Measurements from ENCODE around the gene VAMP1.
"Not testable (repeated sequence)": the region's sequence is repeated elsewhere in the genome, so short reads cannot be mapped to it uniquely, and the experiment has no call there.

Gene VAMP1

DNA sequence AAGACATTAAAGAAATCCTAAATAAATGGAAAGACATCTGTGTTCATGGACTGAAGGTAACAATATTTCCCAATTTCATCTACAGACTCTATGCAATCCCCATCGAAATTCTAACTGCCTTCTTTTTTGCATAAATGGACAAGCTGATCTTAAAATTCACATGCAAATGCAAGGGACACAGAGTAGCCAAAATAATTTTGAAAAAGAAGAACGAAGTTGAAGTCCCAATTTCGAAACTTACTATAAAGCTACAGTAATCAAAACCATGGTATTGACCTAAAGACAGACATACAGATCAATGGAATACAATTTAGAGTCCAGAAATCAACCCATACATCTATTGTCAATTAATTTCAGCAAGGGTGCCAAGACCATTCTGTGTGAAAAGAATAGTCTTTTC is 42.2 kb downstream of the VAMP1 start:
- Histone ChIP-seq H3K4me1 (ENCODE audit: insufficient read depth, low read length) (peaks cover 11% of the 10 kb centered on the region), H3K36me3 (ENCODE audit: insufficient read depth, low read length) (no peaks in the 10 kb centered on the region), H3K9ac (ENCODE audit: low read depth, low read length) (no peak overlapping the region), H3K9me3 (ENCODE audit: control insufficient read depth, insufficient read depth, low read length) (no peaks in the 10 kb centered on the region)

DNA sequence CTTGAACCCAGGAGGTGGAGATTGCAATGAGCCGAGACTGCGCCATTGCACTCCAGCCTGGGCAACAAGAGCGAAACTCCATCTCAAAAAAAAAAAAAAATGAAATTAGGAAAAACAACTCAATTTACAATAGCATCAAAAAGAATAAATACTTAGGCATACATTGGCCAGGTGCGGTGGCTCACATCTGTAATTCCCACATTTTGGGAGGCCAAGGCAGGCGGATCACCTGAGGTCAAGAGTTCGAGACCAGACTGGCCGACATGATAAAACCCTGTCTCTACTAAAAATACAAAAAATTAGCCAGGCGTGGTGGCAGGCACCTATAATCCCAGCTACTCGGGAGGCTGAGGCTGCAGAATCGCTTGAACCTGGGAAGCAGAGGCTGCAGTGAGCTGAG is 42.7 kb downstream of the VAMP1 start:
- H3K36me3 ChIP-seq (ENCODE audit: insufficient read depth, low read length); H3K9ac ChIP-seq (ENCODE audit: low read depth, low read length); H3K9me3 ChIP-seq (ENCODE audit: control insufficient read depth, insufficient read depth, low read length): not testable (repeated sequence)
- peaks cover 11% of the 10 kb centered on the region for H3K4me1 ChIP-seq (ENCODE audit: insufficient read depth, low read length)

DNA sequence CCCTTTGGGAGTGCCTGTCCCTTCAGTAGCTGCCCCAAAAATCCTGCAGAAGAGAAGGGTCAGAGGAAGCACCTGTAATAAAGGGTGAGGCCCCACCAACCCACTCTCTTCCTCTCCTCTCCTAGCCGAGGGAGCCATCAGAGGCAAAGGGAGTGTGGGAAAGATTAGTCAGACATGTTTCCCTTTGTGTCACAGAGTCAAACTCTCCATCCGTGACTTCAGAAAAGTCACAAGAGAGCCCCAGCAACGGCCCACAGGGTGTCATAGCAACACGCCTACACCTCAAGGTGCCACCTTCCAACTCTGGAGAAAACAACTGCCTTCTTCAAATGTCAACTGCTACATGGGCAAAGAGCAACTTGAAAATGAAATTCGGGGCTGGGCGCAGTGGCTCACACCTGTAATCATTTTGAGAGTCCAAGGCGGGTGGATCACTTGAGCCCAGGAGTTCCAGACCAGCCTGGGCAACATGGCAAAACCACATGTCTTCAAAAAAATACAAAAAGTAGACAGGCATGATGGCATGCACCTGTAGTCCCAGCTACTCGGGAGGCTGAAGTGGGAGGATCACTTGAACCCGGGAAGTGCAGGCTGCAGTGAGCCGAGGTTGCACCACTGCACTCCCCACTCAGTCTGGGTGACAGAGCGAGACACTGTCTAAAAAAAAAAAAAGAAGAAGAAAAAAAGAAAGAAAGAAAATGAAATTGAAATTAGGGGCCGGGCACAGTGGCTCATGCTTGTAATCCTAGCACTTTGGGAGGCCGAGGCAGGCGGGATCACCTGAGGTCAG is 43.4 kb downstream of the VAMP1 start:
- Histone ChIP-seq H3K4me1 (ENCODE audit: insufficient read depth, low read length) (peaks cover 11% of the 10 kb centered on the region), H3K9ac (ENCODE audit: low read depth, low read length) (no peak overlapping the region), H3K9me3 (ENCODE audit: control insufficient read depth, insufficient read depth, low read length) (no peaks in the 10 kb centered on the region), H3K36me3 (ENCODE audit: insufficient read depth, low read length) (no peaks in the 10 kb centered on the region)

- Histone ChIP-seq H3K36me3 (ENCODE audit: insufficient read depth, low read length) (no peaks in the 10 kb centered on the region), H3K9me3 (ENCODE audit: control insufficient read depth, insufficient read depth, low read length) (no peaks in the 10 kb centered on the region), H3K9ac (ENCODE audit: low read depth, low read length) (no peak overlapping the region), H3K4me1 (ENCODE audit: insufficient read depth, low read length) (peaks cover 7% of the 10 kb centered on the region)
These were observed 44.6 kb downstream of the VAMP1 start for GRCh38 chr12:6425590-6426531.

GRCh38 chr12:6424866-6425265 is 45.6 kb downstream of the VAMP1 start:
- no peaks in the 10 kb centered on the region for H3K36me3 ChIP-seq (ENCODE audit: insufficient read depth, low read length)
- peaks cover 6% of the 10 kb centered on the region; the same call in 1 of the 2 replicates for H3K4me1 ChIP-seq (ENCODE audit: insufficient read depth, low read length)
- no peaks in the 10 kb centered on the region for H3K9me3 ChIP-seq (ENCODE audit: control insufficient read depth, insufficient read depth, low read length)
- H3K9ac ChIP-seq (ENCODE audit: low read depth, low read length), result no peak overlapping the region

- Histone ChIP-seq H3K9ac (ENCODE audit: low read depth, low read length) (no peak overlapping the region), H3K9me3 (ENCODE audit: control insufficient read depth, insufficient read depth, low read length) (no peaks in the 10 kb centered on the region), H3K36me3 (ENCODE audit: insufficient read depth, low read length) (no peaks in the 10 kb centered on the region), H3K4me1 (ENCODE audit: insufficient read depth, low read length) (peaks cover 6% of the 10 kb centered on the region; the same call in 1 of the 2 replicates)
These were observed 46.5 kb downstream of the VAMP1 start for GRCh38 chr12:6424008-6424347.

GRCh38 chr12:6423267-6424007 is 47.0 kb downstream of the VAMP1 start:
- no peak overlapping the region for H3K9ac ChIP-seq (ENCODE audit: low read depth, low read length)
- H3K36me3 ChIP-seq (ENCODE audit: insufficient read depth, low read length), result no peaks in the 10 kb centered on the region
- peaks cover 6% of the 10 kb centered on the region; the same call in 1 of the 2 replicates for H3K4me1 ChIP-seq (ENCODE audit: insufficient read depth, low read length)
- H3K9me3 ChIP-seq (ENCODE audit: control insufficient read depth, insufficient read depth, low read length), result no peaks in the 10 kb centered on the region

- H3K9ac ChIP-seq (ENCODE audit: low read depth, low read length), result no peak overlapping the region
- no peaks in the 10 kb centered on the region for H3K9me3 ChIP-seq (ENCODE audit: control insufficient read depth, insufficient read depth, low read length)
- H3K4me1 ChIP-seq (ENCODE audit: insufficient read depth, low read length), result peaks cover 6% of the 10 kb centered on the region; the same call in 1 of the 2 replicates
- no peaks in the 10 kb centered on the region for H3K36me3 ChIP-seq (ENCODE audit: insufficient read depth, low read length)
These were observed 50.1 kb downstream of the VAMP1 start for GRCh38 chr12:6420364-6420763.

GRCh38 chr12:6418796-6419195 is 51.7 kb downstream of the VAMP1 start:
- peaks cover 2% of the 10 kb centered on the region; the same call in 1 of the 2 replicates for H3K4me1 ChIP-seq (ENCODE audit: insufficient read depth, low read length)

DNA sequence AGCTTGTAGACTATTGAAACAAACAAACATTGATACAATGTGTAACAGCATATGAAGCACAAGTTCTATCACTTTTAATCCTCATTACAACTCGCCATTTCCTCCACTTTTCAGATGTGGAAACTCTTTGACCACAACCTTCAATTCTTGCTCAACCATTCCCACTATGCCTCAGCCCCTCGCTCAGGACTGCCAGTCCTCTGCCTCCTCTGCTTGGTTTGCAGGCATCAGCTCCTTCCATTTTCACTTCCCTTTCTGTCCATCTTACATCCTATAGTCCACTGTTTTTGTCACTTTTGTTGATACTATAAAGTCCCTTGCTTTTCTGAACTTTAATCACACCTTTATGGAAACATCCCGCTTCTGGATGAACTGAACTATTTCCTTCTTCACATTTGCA is 53.9 kb downstream of the VAMP1 start:
- Histone ChIP-seq H3K9me3 (ENCODE audit: control insufficient read depth, insufficient read depth, low read length) (no peaks in the 10 kb centered on the region), H3K9ac (ENCODE audit: low read depth, low read length) (no peak overlapping the region), H3K4me1 (ENCODE audit: insufficient read depth, low read length) (no peaks in the 10 kb centered on the region), H3K36me3 (ENCODE audit: insufficient read depth, low read length) (no peaks in the 10 kb centered on the region)

More at GRCh38 chr12:6418796-6419195, 51.7 kb downstream of the VAMP1 start:
- Histone ChIP-seq H3K36me3 (ENCODE audit: insufficient read depth, low read length) (no peaks in the 10 kb centered on the region), H3K9me3 (ENCODE audit: control insufficient read depth, insufficient read depth, low read length) (no peaks in the 10 kb centered on the region), H3K9ac (ENCODE audit: low read depth, low read length) (no peak overlapping the region)

Measured in ES-I3 (cell line).